ENCODE data around the gene TNS1.

The TNS1 gene

DNA sequence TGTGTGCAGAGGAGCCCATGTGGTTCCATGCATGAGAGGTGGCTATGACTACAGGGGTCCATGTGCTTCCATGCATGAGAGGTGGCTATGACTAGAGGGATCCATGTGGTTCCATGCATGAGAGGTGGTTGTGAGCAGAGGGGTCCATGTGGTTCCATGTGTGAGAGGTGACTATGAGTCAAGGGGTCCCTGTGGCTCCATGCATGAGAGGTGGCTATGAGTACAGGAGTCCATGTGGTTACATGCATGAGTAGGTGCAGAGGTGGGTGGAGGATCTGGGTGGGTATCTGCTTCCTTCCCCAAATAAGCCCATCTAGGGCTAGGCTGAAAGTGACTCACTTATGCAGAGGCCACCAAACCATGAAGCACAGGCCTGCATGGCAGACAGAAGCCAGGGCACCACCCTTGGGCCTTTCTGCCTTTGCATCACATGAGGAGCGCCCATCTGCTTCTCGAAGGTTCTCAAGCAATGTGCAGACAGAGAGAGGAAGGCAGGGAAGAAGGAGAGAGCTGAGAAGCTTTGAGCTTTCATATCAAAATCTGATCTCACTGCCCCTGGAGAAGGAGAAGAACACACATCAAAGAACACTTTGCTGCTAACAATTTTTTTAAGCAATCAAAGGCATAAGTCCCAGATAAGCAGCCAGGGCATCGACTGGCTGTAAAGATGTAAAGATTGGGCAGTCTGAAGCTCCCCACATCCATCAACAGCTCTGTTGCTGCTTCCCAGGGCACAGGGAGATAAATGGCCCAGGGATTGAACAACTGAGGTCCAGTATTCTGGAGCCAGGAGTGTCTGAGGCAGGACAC is 137.6 kb downstream of the TNS1 start:
- Histone ChIP-seq H3K4me3 (ENCODE audit: low read depth, low read length) (no peak overlapping the region), H3K9ac (ENCODE audit: low read depth, low read length) (no peak overlapping the region), H3K27me3 (ENCODE audit: control insufficient read depth, insufficient read depth, low read length) (no peaks in the 10 kb centered on the region), H3K4me1 (ENCODE audit: control insufficient read depth, insufficient read depth, low read length) (no peaks in the 10 kb centered on the region), H3K36me3 (ENCODE audit: control insufficient read depth, insufficient read depth, low read length) (no peaks in the 10 kb centered on the region), H3K9me3 (ENCODE audit: control insufficient read depth, insufficient read depth, low read length) (no peaks in the 10 kb centered on the region)

DNA sequence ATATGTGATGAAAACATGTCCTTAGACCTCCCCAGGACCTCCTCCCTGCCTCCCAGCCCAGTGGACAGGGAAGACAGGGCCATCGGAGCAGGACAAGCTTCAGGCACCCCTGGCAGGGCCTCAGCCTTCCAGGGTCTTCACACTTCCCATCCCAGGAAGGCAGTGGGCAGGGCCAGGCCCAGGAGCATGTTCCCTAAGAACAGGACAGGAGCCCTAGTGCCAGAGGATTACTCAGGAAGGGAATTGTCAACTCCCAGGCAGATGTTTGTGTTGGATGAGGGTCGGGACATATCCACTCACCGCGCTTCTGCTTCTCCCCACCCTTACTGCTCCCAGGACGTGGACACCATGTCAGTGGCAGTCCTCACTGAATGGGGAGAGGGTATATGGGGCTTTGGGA is 138.9 kb downstream of the TNS1 start:
- Histone ChIP-seq H3K36me3 (ENCODE audit: control insufficient read depth, insufficient read depth, low read length) (no peaks in the 10 kb centered on the region), H3K9ac (ENCODE audit: low read depth, low read length) (no peak overlapping the region), H3K27me3 (ENCODE audit: control insufficient read depth, insufficient read depth, low read length) (no peaks in the 10 kb centered on the region), H3K4me1 (ENCODE audit: control insufficient read depth, insufficient read depth, low read length) (no peaks in the 10 kb centered on the region), H3K9me3 (ENCODE audit: control insufficient read depth, insufficient read depth, low read length) (no peaks in the 10 kb centered on the region), H3K4me3 (ENCODE audit: low read depth, low read length) (no peak overlapping the region)

DNA sequence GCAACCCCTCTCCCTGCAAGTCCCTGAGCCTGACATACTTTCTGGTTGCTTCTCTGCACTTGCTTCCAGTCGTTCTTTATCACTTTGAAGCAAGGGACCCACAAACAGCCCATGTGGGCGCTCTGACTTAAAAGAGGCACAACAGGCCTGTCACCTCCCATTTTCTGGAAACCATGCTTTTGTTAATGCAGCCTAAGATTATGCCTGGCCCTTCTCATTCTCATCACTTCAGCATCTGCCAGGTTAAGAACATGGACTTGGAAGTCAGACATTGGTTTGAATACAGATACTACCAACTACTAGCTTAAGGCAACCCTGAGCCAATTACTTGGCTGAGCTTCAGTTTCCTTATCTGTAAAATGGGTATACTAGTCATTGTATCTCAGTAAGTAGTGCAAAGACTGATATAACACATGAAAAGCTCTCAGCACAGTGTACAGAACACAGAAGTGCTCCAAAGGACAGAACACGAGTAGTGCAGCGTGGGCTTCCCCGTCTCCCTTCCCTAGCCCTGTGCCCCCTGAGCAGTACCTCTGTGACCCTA is 141.4 kb downstream of the TNS1 start:
- Histone ChIP-seq H3K27me3 (ENCODE audit: control insufficient read depth, insufficient read depth, low read length) (no peaks in the 10 kb centered on the region), H3K36me3 (ENCODE audit: control insufficient read depth, insufficient read depth, low read length) (no peaks in the 10 kb centered on the region), H3K9me3 (ENCODE audit: control insufficient read depth, insufficient read depth, low read length) (no peaks in the 10 kb centered on the region), H3K4me3 (ENCODE audit: low read depth, low read length) (no peak overlapping the region), H3K4me1 (ENCODE audit: control insufficient read depth, insufficient read depth, low read length) (no peaks in the 10 kb centered on the region), H3K9ac (ENCODE audit: low read depth, low read length) (no peak overlapping the region)

DNA sequence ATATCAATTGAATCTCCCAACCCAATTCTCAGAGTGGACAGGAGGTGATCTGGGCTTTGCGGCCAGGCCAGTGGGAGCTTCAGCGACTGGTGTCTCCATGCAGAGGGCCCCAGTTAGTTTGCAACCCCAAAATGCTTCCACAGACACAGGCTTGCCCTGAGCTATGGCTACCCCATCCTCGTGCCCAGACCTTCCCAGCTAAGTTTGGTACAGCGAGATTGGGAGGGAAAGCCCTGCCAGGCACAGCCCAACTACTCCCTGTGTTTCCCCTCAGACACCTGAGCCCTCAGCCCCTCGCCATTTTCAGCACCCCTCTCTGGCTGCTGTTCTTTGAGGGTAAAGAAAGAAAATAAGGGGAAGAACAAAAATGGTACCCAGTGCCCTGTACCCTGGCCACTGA is 142.9 kb downstream of the TNS1 start:
- Histone ChIP-seq H3K9me3 (ENCODE audit: control insufficient read depth, insufficient read depth, low read length) (no peaks in the 10 kb centered on the region), H3K4me3 (ENCODE audit: low read depth, low read length) (no peak overlapping the region), H3K9ac (ENCODE audit: low read depth, low read length) (no peak overlapping the region), H3K27me3 (ENCODE audit: control insufficient read depth, insufficient read depth, low read length) (no peaks in the 10 kb centered on the region), H3K4me1 (ENCODE audit: control insufficient read depth, insufficient read depth, low read length) (no peaks in the 10 kb centered on the region), H3K36me3 (ENCODE audit: control insufficient read depth, insufficient read depth, low read length) (no peaks in the 10 kb centered on the region)

DNA sequence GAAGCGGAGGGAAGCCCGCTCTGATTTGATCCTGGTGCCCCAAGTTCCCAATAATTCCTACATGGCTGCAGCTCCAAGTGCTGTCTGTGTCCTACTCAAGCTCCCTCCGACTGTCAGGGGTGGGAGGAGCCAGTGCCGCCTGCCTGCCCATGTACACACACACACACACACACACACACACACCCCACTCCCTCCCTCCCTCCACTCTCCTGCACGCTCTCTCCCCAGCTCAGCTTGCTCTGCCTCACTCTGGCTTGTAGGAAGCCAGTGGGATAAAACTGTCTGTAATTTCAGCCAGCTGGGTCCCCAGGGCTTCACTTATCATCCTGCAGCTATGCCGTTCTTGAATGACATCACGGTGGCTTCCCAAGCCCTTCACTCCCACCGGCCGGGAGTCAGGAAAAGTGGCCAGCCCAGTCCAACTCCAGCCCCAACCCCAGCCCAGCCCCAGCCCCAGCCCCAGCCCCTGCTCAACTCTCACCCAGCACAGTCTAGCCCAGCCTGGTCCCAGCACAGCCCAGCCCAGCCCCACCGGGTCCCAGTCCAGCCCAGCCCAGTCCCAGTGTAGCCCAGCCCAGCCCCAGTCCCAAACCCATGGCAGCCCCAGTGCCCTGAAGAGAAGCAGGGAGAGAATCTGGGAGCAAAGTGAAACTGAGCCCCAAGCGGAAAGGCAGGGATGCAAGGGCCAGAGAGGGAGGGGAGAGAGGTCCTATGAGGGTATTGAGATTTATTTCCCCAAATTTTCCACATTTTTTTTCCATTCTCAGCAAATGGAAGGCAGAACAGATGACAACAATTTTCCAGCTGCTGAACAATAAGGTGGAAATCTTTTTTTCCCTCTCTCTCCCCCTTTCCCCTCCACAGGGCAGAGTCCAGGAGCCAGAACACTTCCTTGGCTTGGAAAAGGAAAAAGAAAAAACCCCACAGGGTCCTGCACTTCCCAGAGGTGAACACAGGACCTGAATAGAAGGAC is 144.0 kb downstream of the TNS1 start:
- no peaks in the 10 kb centered on the region for H3K9me3 ChIP-seq (ENCODE audit: control insufficient read depth, insufficient read depth, low read length)
- no peaks in the 10 kb centered on the region for H3K36me3 ChIP-seq (ENCODE audit: control insufficient read depth, insufficient read depth, low read length)
- no peak overlapping the region for H3K9ac ChIP-seq (ENCODE audit: low read depth, low read length)
- H3K4me1 ChIP-seq (ENCODE audit: control insufficient read depth, insufficient read depth, low read length), result no peaks in the 10 kb centered on the region
- no peak overlapping the region for H3K4me3 ChIP-seq (ENCODE audit: low read depth, low read length)
- H3K27me3 ChIP-seq (ENCODE audit: control insufficient read depth, insufficient read depth, low read length), result no peaks in the 10 kb centered on the region

DNA sequence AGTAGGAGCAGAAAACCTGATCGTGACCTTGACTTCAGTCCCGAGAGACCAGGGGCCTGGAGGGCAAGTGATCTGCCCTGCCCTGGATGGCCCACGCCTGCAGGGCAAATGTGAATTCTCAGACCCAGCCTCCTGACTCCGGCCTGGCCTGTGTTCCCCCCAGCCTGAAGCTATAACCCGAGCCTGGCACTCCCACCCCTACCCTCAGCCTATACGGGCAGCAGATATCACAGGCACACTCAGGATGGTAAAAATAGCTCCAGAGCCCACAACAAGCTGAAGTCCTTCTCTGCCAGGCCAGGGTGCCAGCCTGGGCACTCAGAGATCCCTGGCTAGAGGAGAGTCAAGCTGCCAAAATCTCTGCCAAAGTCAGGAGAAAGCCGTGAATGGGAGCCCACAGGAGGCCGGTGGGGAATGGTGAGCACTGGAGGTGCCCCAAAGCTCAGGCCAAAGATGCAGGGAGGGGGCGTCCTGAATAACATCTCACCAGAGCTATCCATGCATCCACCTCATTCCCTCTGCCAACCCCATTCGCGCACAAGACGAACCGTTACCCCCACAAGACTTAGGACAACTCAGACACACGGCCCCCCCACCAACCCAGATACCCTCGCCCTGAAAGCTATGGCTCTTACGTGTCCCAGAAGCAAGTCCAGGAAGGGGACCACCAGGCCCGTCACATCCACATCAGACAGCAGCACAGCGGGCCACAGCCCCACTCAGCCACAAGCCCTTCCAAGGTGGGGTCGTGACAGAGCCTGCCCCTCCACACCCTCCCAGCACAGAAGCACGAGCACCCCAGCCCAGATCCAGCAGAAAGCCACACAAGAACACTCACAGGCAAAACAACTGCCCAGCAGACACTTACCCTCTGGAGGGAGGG is 144.9 kb downstream of the TNS1 start:
- no peaks in the 10 kb centered on the region for H3K4me1 ChIP-seq (ENCODE audit: control insufficient read depth, insufficient read depth, low read length)
- H3K4me3 ChIP-seq (ENCODE audit: low read depth, low read length), result no peak overlapping the region
- H3K27me3 ChIP-seq (ENCODE audit: control insufficient read depth, insufficient read depth, low read length), result no peaks in the 10 kb centered on the region
- H3K36me3 ChIP-seq (ENCODE audit: control insufficient read depth, insufficient read depth, low read length), result no peaks in the 10 kb centered on the region
- no peak overlapping the region for H3K9ac ChIP-seq (ENCODE audit: low read depth, low read length)
- no peaks in the 10 kb centered on the region for H3K9me3 ChIP-seq (ENCODE audit: control insufficient read depth, insufficient read depth, low read length)

DNA sequence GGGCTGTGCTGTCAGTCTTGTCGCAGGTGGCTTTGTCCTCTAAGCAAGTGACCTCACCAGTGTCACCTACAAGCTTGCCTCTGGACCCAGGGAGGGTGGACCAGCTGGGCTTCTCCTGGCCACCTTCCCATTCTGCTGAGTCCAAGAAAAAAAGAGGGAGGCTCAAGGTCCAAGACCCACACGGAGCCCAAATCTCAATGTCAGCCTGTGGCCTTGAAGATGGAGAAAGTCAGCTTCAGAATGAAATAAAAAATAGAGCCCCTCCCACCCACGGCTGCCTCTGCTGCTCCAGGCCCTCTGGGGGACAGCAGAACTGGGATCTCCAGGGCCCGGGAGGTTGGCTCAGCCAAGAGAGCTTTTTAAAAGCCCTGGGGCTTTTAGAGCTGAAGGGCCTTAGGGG is 145.9 kb downstream of the TNS1 start:
- H3K9ac ChIP-seq (ENCODE audit: low read depth, low read length), result no peak overlapping the region
- H3K36me3 ChIP-seq (ENCODE audit: control insufficient read depth, insufficient read depth, low read length), result no peaks in the 10 kb centered on the region
- H3K9me3 ChIP-seq (ENCODE audit: control insufficient read depth, insufficient read depth, low read length), result no peaks in the 10 kb centered on the region
- no peak overlapping the region for H3K4me3 ChIP-seq (ENCODE audit: low read depth, low read length)
- H3K27me3 ChIP-seq (ENCODE audit: control insufficient read depth, insufficient read depth, low read length), result no peaks in the 10 kb centered on the region
- no peaks in the 10 kb centered on the region for H3K4me1 ChIP-seq (ENCODE audit: control insufficient read depth, insufficient read depth, low read length)

DNA sequence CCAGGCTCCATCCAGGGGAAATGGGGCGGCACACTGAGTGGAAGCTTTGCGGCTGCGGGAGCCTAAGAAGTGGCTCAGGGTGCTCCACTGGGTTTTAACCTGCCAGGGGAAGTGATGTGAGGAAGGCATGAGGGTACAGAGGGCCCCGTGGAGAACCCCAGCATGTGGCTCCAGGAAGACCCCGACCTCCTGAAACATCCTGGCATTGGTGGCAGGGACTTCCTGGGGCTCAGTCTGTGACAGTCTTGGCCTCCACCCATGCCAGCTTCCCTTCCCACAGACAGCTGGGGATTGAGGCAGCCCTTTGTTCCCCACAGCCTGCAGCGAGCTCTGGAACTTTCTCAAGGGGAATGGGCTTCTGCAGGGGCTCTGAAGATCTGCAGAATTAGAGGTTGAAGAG is 146.6 kb downstream of the TNS1 start:
- Histone ChIP-seq H3K36me3 (ENCODE audit: control insufficient read depth, insufficient read depth, low read length) (no peaks in the 10 kb centered on the region), H3K9me3 (ENCODE audit: control insufficient read depth, insufficient read depth, low read length) (no peaks in the 10 kb centered on the region), H3K9ac (ENCODE audit: low read depth, low read length) (no peak overlapping the region), H3K4me1 (ENCODE audit: control insufficient read depth, insufficient read depth, low read length) (no peaks in the 10 kb centered on the region), H3K4me3 (ENCODE audit: low read depth, low read length) (no peak overlapping the region), H3K27me3 (ENCODE audit: control insufficient read depth, insufficient read depth, low read length) (no peaks in the 10 kb centered on the region)

DNA sequence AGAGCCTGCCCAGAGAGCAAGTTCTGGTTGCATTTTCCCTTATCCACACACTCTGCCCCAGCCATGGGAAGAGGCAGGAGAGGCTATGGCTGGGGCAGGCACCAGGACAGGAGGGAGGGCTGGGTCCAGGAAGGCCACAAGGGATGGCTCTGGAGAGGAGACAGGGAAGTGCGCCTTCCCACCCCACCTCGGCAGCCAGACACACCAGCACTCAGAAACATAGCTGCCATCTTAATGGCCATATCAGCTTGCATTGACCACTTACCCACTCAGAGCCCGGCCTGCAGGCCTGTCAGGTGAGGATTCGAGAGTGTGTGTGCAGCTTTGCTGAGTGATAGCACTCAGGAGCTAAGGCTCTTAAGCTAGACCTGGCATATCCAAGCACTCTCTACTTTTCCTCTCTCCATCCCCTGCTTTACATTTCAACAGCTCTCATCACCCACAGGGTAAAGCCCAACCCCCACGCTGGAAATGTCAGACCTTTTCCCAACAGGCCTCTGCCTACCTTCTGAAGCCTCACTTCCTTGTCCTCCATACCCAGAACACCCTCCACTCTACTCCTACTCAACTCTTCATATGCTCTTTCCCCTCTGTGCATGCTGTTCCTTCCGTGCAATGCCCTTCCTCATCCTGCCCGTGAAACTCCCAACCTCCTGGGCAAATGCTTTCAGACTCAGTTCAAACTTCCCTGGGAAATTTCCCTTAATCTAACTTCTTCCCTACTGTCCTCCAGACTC is 147.9 kb downstream of the TNS1 start:
- Histone ChIP-seq H3K4me1 (ENCODE audit: control insufficient read depth, insufficient read depth, low read length) (no peaks in the 10 kb centered on the region), H3K36me3 (ENCODE audit: control insufficient read depth, insufficient read depth, low read length) (no peaks in the 10 kb centered on the region), H3K27me3 (ENCODE audit: control insufficient read depth, insufficient read depth, low read length) (no peaks in the 10 kb centered on the region), H3K9ac (ENCODE audit: low read depth, low read length) (no peak overlapping the region), H3K4me3 (ENCODE audit: low read depth, low read length) (no peak overlapping the region), H3K9me3 (ENCODE audit: control insufficient read depth, insufficient read depth, low read length) (no peaks in the 10 kb centered on the region)

DNA sequence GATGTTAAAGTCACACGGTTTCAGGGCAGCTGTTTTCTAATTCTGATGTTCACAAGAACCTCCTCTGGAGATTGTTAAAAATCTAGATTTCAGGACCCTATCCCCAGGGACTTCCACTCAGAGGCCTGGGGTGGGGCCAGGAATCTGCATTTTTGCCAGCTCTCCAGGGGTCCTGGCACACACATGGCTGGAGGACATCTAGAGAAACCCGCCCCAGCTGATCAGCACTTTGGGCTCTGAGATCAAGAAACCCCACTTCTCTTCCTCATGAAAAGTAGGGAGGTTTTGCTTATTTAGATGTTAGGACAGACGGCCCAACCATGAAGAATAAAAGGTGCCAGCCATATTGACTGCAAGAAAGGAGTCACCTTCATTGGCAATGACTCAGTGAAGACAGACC is 148.8 kb downstream of the TNS1 start:
- H3K9ac ChIP-seq (ENCODE audit: low read depth, low read length), result no peak overlapping the region
- H3K4me3 ChIP-seq (ENCODE audit: low read depth, low read length), result no peak overlapping the region
- H3K36me3 ChIP-seq (ENCODE audit: control insufficient read depth, insufficient read depth, low read length), result no peaks in the 10 kb centered on the region
- H3K9me3 ChIP-seq (ENCODE audit: control insufficient read depth, insufficient read depth, low read length), result no peaks in the 10 kb centered on the region
- no peaks in the 10 kb centered on the region for H3K4me1 ChIP-seq (ENCODE audit: control insufficient read depth, insufficient read depth, low read length)
- H3K27me3 ChIP-seq (ENCODE audit: control insufficient read depth, insufficient read depth, low read length), result no peaks in the 10 kb centered on the region

Measured in iPS-15b (cell line).